Tibial artery (tissue), 4 donors: Measurements from ENCODE around the gene PGM1.

ENCODE experiments used
- DNase-seq, 2 donors: peaks; one replicate each; pipeline ENCODE4 v3.0.0-alpha.2; 2019
- H3K27ac ChIP-seq, 2 donors: fragments of 200-600 bp; sonication (generic) in 1 of 2; 1 replicate in 1 of 2; 2 replicates in 1 of 2; pipeline ENCODE4 v1.5.1; 2018 to 2019; ENCODE audit warnings: mild to moderate bottlenecking in 1 of 2
- H3K27me3 ChIP-seq, 2 donors: fragments of 200-600 bp; sonication (generic) in 1 of 2; one replicate each; pipeline versions ENCODE4 v1.5.1 to v1.6.0; 2016 to 2019
- H3K36me3 ChIP-seq, 3 donors: fragments of 200-600 bp; sonication (generic) in 2 of 3; one replicate each; pipeline ENCODE4 v1.5.1; 2016 to 2019; ENCODE audit warnings: mild to moderate bottlenecking in 2 of 3
- H3K4me1 ChIP-seq, 4 donors: fragments of 200-600 bp; sonication (generic) in 2 of 4; 1 replicate in 3 of 4; 2 replicates in 1 of 4; pipeline ENCODE4 v1.5.1; 2016 to 2019
- H3K4me3 ChIP-seq, 2 donors: fragments of 200-600 bp; sonication (generic) in 1 of 2; 1 replicate in 1 of 2; 2 replicates in 1 of 2; pipeline ENCODE4 v1.5.1; 2018 to 2019; ENCODE audit warnings: mild to moderate bottlenecking in 2 of 2
- H3K9me3 ChIP-seq, 3 donors: fragments of 200-600 bp; sonication (generic) in 1 of 3; one replicate each; pipeline ENCODE4 v1.5.1; 2016 to 2019
- CTCF ChIP-seq, 2 experiments: fragments of 200-600 bp in 1 of 2; fragments of 450-650 bp in 1 of 2; IDR thresholded peaks; one replicate each; pipeline ENCODE4 v1.5.1; 2017 to 2019; ENCODE audit warnings: antibody characterized with exemption in 2 of 2, mild to moderate bottlenecking in 1 of 2, moderate library complexity in 1 of 2
- intact Hi-C: fragments of 100-400 bp; cut with DNase I; formaldehyde crosslinking; loops from one replicate; pipeline ENCODE4 v1.15.0; 2023; ENCODE audit warnings: low total_unique reads

The PGM1 gene

GRCh38 chr1:63593886-63594605 lies 835 bp downstream of the PGM1 start:
- Histone ChIP-seq H3K27ac (peak overlapping the region; percentile 92 to 94), H3K4me1 (peaks cover 0 to 28% (median 7%) of the 10 kb centered on the region in 4 donors), H3K4me3 (peak overlapping the region; percentile 86 to 90), H3K9me3 (no peaks in the 10 kb centered on the region), H3K27me3 (no peaks in the 10 kb centered on the region), H3K36me3 (no peaks in the 10 kb centered on the region)
- TF ChIP-seq CTCF (IDR thresholded peaks at IDR 0.05) = no peak
- peak; percentile 49 to 83 for DNase-seq
- intact Hi-C loops = no loop called here

- H3K4me3 ChIP-seq = no peak overlapping the region
- intact Hi-C loops = no loop called here
- H3K9me3 ChIP-seq = no peaks in the 10 kb centered on the region
- H3K36me3 ChIP-seq = no peaks in the 10 kb centered on the region
- no peak for DNase-seq
- H3K27ac ChIP-seq = no peak overlapping the region
- no peaks in the 10 kb centered on the region for H3K27me3 ChIP-seq
- TF ChIP-seq CTCF (IDR thresholded peaks at IDR 0.05) = no peak
- H3K4me1 ChIP-seq = peaks cover 0 to 14% (median 1%) of the 10 kb centered on the region in 4 donors
Measured at GRCh38 chr1:63595435-63595834, 2.2 kb downstream of the PGM1 start.

- Histone ChIP-seq H3K9me3 (no peaks in the 10 kb centered on the region), H3K4me3 (no peak overlapping the region), H3K27ac (no peak overlapping the region), H3K4me1 (no peaks in the 10 kb centered on the region), H3K36me3 (no peaks in the 10 kb centered on the region), H3K27me3 (no peaks in the 10 kb centered on the region)
- intact Hi-C loops = no loop called here
- no peak for TF ChIP-seq CTCF (IDR thresholded peaks at IDR 0.05)
- DNase-seq = no peak
Measured at GRCh38 chr1:63599799-63600198, 6.6 kb downstream of the PGM1 start.

GRCh38 chr1:63600248-63600647 lies 7.0 kb downstream of the PGM1 start:
- H3K36me3 ChIP-seq = no peaks in the 10 kb centered on the region
- intact Hi-C loops = no loop called here
- H3K27me3 ChIP-seq = no peaks in the 10 kb centered on the region
- no peaks in the 10 kb centered on the region for H3K4me1 ChIP-seq
- H3K4me3 ChIP-seq = no peak overlapping the region
- H3K9me3 ChIP-seq = no peaks in the 10 kb centered on the region
- no peak for DNase-seq
- H3K27ac ChIP-seq = no peak overlapping the region
- no peak for TF ChIP-seq CTCF (IDR thresholded peaks at IDR 0.05)

DNA sequence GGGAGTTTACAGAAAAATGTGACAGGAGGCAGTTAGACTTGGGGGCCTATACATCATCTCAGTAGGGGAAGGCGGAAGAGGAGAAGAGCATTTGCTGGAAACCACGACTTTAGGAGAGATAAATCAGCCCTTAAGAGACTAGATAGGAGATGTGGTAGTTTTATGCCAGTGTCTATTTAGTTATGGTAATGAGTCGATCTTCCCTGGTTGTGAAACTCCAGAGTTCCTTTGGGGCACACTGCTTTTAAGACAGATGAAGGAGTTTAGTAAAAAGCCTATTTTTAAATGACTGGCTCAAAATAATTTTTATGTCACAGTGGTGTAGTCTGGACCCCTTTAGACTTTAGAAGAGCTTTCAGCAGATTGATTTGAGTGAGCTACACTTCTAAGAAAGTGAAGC lies 7.8 kb downstream of the PGM1 start:
- Histone ChIP-seq H3K27me3 (no peaks in the 10 kb centered on the region), H3K36me3 (no peaks in the 10 kb centered on the region), H3K4me3 (no peak overlapping the region), H3K27ac (no peak overlapping the region), H3K4me1 (no peaks in the 10 kb centered on the region), H3K9me3 (no peaks in the 10 kb centered on the region)
- intact Hi-C loops = no loop called here
- no peak for TF ChIP-seq CTCF (IDR thresholded peaks at IDR 0.05)
- no peak for DNase-seq

DNA sequence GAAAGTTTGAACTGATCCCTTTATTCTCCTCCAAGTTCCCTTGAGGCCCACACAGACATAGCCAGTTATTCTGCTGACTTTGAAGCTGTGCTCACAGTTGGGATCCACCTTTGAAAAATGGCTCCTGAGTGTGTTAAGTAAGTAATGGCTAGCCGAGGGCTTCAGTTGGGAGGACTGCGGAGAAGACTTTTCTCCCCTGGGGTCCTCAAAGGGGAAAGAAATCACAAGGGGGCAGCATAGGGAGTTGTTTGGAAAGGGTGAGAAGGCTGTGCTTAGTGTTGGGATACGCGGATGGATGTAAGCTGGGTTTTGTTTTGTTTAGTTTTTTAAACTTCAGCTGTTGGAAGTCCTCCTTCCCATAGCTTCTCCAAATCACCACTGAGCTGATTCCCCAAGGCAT lies 8.3 kb downstream of the PGM1 start:
- TF ChIP-seq CTCF (IDR thresholded peaks at IDR 0.05) = no peak
- intact Hi-C loops = no loop called here
- no peaks in the 10 kb centered on the region for H3K27me3 ChIP-seq
- no peaks in the 10 kb centered on the region for H3K4me1 ChIP-seq
- H3K27ac ChIP-seq = no peak overlapping the region
- DNase-seq = no peak
- H3K9me3 ChIP-seq = no peaks in the 10 kb centered on the region
- no peaks in the 10 kb centered on the region for H3K36me3 ChIP-seq
- no peak overlapping the region for H3K4me3 ChIP-seq
